HG02884 (cell line): ENCODE results near the gene MAS1L.

Experiments used
- ATAC-seq: cut with Tn5 transposase; IDR thresholded peaks from one replicate; pipeline ENCODE4 v1.9.1; 2021; ENCODE audit warnings: mild to moderate bottlenecking, moderate library complexity; ENCODE audit not compliant: unreplicated experiment

The MAS1L gene

GRCh38 chr6:29487660-29488059 lies at the start of gene MAS1L:
MAS1L (minus strand) TSS chr6:29487956; CDS start chr6:29487902, 54 bp downstream.
- ATAC-seq = no peak

GRCh38 chr6:29532320-29532951 lies 44.7 kb upstream of the MAS1L start:
- ATAC-seq = no peak

DNA sequence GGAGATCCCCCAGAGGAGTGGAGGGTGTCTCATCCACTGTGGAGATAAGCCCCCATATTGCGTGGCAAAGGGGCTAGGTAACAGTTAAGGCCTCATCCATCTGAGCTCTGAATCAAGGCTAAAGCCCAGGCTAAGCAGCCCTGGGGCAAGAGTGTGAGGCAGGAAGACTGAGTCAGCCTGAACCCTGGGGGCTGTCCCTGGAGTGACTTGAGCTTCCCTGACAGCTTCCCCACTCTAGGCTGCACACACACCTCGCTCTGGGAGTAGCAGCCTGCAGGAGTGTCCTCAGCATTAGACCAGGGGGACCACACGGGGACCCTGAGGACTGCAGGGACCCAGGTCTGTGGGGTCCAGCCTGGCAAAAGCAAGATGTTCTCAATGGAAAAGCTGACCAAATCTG lies 43.9 kb upstream of the MAS1L start:
- ATAC-seq = no peak

DNA sequence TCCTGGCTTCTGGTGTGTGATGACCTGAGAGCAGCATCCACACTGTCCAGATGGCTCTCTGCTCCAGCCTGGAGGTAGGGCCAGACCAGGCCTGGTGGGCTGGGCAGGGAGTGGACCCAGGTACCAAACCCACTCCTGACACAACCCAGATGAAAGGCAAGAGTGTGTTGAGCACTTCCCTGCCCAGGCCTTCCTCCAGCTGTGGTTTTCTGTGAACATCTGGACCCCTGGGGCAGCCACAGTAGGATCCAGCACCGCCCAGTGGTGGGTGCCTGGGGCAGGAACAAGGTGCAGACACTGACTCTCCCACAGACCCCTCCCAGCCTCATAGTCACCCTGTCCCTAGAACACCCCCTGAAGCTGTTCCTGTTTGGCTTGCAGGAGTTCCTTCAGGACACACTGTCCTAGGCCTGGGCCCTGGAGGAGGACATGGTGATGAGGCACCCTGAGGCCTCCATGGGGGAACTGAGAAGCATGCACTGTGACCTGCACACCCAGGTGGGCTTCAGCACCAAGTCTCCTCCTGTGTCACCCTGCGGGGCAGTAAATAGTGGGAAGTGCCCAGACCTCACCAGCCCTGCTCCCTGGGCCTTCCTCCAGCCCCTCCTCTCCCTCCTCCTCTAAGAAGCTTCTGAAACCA lies 43.0 kb upstream of the MAS1L start:
- ATAC-seq = no peak

GRCh38 chr6:29529956-29530355 lies 42.2 kb upstream of the MAS1L start:
- ATAC-seq = no peak

DNA sequence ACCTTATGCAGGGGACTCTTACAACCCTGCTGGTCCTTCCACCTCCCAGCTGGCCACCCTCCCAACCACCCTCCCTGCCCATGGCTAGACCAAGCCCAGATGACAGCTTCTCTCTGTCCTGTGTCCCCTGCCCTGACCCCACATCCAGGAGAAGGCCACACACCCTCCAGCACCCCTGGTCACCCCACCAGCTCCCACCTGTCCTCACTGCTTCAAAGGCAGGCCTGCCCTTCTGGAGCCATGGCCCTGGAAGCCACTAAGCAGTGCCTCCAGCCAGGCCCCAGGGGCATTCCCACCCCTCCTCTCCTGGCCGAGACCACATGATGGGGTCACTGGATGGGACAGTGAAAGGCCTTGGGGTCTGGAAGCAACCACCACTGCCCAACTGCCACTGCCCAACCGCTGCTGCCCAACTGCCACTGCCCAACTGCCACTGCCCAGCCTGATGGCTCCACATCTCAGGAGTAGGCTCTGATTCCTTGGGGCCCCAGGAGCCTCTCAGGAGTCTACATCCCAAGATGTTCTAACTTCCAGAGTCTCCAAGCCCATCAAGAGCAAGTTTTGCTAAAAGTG lies 41.3 kb upstream of the MAS1L start:
- no peak for ATAC-seq

DNA sequence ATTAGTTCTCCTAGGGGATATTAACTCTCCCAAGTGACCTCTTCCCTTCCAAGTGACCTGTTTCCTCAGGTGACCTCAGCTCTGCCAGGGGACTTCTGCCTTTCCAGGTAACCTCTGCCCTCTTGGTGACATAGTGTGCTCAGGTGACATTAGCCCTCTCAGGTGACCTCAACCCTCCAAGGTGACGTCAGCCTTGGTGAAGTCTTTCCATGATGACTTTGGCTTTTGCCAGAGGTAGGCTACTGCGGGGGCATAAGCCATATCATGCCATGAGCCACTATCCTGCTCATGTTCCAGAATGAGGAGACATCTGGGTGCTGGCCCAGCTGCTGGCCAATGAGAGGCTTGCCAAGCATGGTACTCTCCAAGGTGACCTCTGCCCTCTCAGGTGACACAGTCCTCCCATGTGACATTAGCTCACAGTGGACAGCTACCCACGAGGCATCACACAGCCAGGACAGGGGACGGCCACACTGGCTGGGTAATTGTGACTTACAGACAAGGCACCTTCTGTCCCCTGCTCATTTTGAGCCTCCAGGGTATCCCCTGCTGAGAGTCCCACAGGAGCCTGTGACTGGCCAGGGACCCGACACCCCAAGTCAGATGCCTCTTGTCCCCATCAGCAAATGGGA lies 40.7 kb upstream of the MAS1L start:
- no peak for ATAC-seq

DNA sequence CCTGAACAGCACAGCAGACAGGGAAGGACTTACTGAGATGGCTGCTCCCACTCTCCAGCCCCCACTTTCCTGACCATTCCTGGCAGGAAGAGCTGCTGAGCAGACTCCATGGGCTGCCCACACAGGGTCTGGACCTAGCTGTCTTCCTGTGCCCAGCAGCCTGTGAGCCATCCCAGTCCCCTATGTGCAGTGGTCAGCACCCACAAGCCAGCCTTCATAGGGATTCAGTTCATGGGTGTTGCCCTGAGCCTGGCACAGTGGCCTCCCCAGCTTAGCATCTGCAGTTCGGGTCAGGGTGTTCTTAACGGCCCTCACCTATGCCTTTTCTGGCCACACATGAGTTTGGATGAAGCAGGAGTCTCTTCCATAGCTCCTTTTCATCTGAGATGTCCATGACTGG lies 39.8 kb upstream of the MAS1L start:
- ATAC-seq = no peak

DNA sequence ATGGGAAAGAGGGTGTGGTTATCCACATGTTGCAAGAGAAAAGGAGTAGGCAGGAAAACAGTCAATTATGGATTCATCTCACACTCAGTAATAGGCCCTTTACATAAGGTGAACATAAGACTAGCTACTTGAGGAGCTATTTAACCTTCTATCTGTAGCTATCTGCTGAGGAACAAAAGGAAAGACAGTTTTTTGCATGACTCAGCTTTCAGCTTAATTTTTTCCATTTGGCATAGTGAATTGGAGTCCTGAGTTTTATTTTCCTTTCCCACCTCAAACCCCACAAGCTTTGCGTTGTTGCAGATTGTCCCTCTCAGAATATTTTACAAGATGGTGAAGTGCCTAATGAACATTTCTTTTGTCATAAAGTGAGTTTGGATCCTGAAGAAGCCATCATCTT lies 39.4 kb upstream of the MAS1L start:
- ATAC-seq = no peak

DNA sequence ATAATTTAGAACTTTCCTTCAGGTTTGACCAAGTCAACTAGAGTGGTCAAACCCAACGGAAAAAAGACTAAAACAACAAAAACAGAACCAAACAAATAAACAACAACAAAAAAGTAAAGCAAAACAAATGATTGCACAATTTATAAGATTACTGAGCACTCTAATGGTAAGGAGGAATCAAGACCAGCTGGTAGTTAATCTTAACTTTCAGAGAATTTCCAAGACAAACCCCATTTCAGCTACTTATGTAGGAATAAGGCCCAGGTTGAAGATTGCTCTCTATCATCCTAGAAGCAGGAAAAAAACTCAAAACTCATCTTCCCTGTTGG lies 37.5 kb upstream of the MAS1L start:
- no peak for ATAC-seq

GRCh38 chr6:29524444-29525310 lies 36.9 kb upstream of the MAS1L start:
- no peak for ATAC-seq

DNA sequence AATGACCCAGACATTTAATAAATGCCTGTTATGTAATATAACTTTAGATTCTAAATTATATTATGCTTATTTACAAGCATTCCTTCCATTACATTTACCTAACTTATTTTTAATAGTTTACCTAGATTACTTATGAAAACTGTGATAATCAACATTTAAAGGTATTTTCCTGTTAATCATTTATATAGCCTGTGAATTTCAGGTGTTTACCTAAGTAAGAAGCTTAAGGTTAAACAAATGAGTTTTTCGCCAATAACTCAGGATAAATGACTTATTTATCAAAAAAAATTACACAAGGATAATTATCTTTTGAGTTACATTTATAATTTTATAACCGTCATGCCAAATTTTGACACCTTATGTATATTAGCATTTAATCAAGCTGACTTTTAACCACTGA lies 36.3 kb upstream of the MAS1L start:
- ATAC-seq = no peak

DNA sequence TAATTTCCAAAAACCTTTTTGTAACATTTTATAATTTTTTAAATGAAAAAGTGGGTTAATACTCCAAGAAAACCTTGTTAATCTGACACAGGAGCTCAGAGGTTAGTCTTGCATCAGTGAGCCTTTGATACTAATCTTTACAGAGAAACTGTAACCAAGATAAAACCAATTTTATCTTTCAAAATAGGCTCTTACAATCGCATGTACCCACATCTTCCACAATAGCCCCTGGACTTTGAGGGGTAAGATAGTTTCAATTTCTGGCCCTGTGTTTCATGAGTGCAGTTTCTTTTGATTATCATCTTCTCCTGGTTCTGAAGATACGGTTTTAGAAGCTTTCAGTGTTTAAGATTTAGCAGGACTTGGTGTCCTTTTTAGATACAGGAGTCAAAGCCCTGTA lies 34.5 kb upstream of the MAS1L start:
- no peak for ATAC-seq

DNA sequence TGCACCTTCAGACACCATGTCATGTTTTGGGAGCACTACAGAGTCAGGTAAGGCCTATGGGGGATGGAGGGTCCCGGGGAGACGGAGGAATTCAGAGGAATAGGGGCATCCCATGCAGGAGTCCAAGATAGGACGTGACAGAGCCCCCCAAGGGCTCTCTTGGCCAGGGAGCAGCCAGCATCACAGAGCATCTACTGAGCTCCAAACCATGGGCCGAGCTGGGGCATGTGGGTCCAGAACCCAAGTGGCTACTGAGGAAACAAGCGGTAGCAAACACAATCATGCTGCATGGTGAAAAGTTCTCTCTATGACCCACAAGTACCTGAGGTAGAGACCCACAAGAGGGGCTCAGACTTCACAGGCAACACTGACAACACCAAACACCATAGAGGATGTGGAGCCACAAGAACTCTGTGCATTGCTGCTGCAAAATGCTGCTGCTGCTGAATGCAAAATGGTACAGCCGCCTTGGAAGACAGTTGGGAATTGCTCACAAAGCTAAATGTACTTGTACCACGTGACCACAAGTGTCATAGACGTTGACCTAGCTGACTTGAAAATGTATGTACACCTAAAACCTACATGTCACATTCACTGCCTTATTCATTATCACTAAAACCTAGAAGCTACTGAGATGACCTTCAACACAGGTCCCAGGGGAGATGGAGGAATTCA lies 33.4 kb upstream of the MAS1L start:
- ATAC-seq = no peak

DNA sequence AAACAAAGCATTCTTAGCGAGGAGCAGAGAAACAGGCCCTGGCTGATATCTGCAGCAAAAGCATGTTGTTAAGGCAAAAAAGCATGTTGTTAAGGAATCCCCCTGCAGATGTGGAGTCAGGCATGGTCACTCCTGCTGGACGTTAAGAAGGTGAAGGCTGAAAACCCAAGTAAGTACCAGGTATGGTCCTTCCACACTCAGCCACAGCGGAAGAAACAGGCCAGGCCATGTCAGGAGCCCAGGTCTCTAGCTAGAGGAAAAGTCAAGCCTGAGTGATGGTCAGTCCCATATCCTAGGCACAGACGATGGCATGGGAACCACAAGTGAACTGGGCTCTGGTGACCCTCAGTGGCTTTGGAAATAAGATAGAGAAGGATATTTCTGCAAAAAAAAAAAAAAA lies 32.5 kb upstream of the MAS1L start:
- ATAC-seq = no peak

DNA sequence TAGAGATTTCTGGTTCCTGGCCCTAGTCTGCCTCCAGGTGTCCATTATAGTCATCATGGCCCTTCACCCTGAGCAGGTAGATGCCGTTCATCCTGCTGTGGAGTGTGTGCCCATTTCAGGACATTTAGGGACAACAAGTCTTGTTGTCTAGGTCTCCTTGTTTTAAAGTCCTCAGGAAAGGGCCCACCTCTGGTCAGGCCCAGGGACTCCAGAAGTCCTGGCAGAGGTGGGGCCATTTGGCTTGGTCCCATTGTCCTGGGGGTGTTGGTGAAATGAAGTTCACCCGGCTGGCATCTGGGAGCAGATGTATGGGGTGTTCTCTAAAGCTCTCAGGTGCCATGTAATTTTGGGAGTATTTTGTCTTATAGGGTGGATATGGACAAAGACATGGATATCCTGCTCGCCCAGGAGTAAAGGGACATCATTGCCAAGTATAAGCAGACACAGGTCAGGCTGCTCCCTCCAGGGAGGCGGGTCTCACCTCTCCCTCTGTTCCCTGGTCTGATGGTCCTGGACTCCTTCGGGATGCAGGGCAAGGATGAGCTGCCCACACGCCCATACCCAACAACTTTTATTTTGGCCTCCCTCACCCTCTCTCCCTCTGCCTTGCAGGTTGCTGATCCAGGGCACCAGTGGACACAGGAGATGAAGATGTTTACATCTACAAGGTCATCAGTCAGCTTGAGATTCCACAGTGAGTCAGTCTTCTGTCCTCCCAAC lies 31.7 kb upstream of the MAS1L start:
- no peak for ATAC-seq

GRCh38 chr6:29517728-29518440 lies 30.1 kb upstream of the MAS1L start:
- ATAC-seq = no peak

DNA sequence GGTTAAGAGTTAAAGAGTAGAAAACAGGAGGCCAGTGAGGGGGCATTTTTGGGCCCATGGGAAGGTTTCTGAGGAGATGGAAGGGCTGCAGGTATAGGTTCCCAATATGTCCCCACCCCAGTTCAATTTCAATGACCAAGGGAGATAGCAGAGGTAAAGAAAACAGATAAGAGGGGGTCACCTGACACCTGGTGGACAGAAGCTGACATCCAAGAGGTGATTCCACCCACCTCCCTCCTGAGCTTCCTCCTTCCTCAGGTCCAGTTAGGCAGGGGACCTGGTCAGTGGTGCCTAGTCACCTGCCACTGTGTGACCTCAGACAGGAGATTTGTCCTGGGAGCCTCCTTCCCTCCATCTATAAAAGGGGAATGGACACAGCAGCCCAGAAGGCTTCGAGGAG lies 29.5 kb upstream of the MAS1L start:
- ATAC-seq = no peak

DNA sequence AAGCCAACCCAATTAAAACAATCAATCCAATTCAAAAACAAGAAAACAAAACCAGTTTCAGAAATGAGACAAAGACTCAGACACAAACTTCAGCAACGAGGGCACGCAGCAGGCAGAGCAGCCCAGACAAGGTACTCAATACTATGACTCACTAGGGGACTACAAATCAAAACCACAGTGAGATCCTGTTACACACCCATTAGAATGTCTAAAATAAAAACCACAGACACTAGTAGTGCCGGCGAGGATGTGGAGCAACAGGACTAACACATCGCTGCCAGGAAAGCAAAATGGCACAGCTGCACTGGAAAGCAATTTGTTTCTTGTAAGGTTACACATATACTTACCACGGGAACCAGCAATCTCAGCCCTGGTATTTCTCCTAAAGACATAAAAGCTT lies 28.4 kb upstream of the MAS1L start:
- ATAC-seq = no peak
